ENCODE results near the gene SARDH. TPM values are rescaled to one million over a fixed set of nuclear protein-coding genes. Genes with fewer than 3 reads are reported as not detected.

Gene SARDH
- total RNA-seq, 2 donors from 2014 or later: 8.4 to 11.2 TPM

DNA sequence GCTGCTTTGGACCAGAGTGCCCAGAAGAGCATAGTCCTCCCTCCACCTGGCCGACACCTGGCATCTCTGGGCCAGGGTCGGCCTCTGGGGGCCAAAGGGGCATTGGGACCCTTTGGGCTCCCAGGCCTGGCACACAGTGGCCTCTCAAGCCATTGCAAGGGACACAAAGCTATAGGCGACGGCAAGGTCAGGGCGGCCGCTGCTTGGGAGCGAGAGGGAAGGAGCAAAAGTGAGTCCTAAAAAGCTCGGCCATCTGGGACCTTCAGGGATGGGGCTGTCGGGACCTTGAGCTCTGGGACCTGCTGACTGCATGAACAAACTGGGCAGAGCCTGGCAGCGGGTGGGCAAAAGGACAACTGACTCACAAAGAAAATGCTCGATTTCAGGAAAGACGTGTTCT is 88.1 kb downstream of the SARDH start:
- H3K27me3 Mint-ChIP-seq (ENCODE audit: insufficient read depth): no peaks in the 10 kb centered on the region
- H3K27ac Mint-ChIP-seq: no peak overlapping the region
- TF ChIP-seq, protein P1, sequence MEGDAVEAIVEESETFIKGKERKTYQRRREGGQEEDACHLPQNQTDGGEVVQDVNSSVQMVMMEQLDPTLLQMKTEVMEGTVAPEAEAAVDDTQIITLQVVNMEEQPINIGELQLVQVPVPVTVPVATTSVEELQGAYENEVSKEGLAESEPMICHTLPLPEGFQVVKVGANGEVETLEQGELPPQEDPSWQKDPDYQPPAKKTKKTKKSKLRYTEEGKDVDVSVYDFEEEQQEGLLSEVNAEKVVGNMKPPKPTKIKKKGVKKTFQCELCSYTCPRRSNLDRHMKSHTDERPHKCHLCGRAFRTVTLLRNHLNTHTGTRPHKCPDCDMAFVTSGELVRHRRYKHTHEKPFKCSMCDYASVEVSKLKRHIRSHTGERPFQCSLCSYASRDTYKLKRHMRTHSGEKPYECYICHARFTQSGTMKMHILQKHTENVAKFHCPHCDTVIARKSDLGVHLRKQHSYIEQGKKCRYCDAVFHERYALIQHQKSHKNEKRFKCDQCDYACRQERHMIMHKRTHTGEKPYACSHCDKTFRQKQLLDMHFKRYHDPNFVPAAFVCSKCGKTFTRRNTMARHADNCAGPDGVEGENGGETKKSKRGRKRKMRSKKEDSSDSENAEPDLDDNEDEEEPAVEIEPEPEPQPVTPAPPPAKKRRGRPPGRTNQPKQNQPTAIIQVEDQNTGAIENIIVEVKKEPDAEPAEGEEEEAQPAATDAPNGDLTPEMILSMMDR (conservative IDR thresholded peaks at IDR 0.05): no peak
- H3K36me3 Mint-ChIP-seq (ENCODE audit: low read depth): no peaks in the 10 kb centered on the region
- H3K36me3 ChIP-seq (ENCODE audit: control insufficient read depth, insufficient read depth, low read length): no peaks in the 10 kb centered on the region
- DNase-seq: no peak
- H3K4me1 Mint-ChIP-seq: no peaks in the 10 kb centered on the region
- H3K4me1 ChIP-seq (ENCODE audit: control insufficient read depth, insufficient read depth, low read length): no peaks in the 10 kb centered on the region
- H3K4me3 Mint-ChIP-seq: no peak overlapping the region
- H3K4me3 ChIP-seq (ENCODE audit: low read length): no peak overlapping the region
- no peak overlapping the region for H3K27ac ChIP-seq (ENCODE audit: low read depth, low read length)
- no peaks in the 10 kb centered on the region for H3K9me3 ChIP-seq (ENCODE audit: control insufficient read depth, low read length)
- no peak overlapping the region for H3K9ac ChIP-seq (ENCODE audit: extremely low read depth, low read length, poor library complexity, severe bottlenecking)
- 91% methylated on average over 11 to 12 of the region's 12 CpGs for WGBS, 2 experiments (ENCODE audit: insufficient coverage in 1 of 2, insufficient read length in 1 of 2)
- no peaks in the 10 kb centered on the region for H3K9me3 Mint-ChIP-seq
- no peaks in the 10 kb centered on the region for H3K27me3 ChIP-seq (ENCODE audit: control insufficient read depth, insufficient read depth, low read length, poor library complexity, severe bottlenecking)

DNA sequence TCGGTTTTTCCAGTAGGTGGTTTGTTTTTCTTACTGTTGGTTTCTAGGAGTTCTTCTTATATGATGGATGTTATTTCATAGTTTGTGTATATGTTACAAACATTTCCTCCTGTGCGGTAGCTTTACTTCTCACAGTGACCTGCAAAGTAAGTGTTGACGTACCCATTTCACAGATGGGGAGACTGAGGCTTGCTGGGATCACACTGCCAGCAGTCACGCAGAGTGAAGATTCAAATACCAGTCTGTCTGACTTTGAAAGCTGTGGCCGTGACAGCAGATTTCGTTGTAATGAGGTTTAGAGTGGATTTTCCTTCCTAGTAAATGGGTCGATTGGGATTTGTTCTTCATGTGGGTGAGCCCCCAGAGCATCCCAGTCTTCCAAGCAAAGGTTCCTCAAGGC is 89.0 kb downstream of the SARDH start:
- no peaks in the 10 kb centered on the region for H3K27me3 Mint-ChIP-seq (ENCODE audit: insufficient read depth)
- H3K9me3 Mint-ChIP-seq: no peaks in the 10 kb centered on the region

DNA sequence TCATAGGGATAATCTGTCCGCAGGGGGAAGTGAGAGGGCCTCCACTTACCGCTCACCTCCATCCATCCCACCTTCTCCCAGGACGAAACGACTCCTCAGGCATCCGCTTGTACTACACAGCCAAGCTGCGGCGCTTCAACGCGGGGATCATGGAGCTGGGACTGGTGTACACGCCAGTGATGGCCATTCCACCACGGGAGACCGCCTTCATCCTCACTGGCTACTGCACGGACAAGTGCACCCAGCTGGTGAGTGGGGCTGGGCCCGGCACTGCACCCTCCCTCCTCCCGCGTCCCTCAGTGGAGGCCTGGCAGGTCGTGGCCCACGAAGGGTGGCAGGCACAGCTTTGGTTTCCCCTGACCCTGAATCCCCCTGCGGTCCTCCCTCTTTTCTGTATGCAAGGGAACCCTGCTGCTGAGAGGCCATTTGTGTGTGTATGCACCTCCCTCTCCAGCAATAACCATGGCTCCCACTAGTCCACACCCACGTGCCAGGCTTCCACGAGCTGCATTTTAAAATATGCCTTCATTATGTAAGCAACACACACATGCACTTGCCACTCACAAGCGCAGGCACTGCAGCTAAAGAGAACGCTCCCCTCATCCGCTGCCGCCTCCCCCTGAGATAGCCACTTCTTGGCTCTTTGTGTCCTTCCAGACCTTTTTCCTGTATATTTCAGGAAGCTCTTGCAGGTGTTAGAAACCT is 90.2 kb downstream of the SARDH start:
- no peaks in the 10 kb centered on the region for H3K9me3 ChIP-seq (ENCODE audit: control insufficient read depth, low read length)
- no peak for DNase-seq
- H3K27me3 Mint-ChIP-seq (ENCODE audit: insufficient read depth): no peaks in the 10 kb centered on the region
- H3K4me1 Mint-ChIP-seq: no peaks in the 10 kb centered on the region
- 88 to 94% methylated on average over 15 to 25 of the region's 25 CpGs for WGBS, 2 experiments (ENCODE audit: insufficient coverage in 1 of 2, insufficient read length in 1 of 2)
- H3K36me3 ChIP-seq (ENCODE audit: control insufficient read depth, insufficient read depth, low read length): no peaks in the 10 kb centered on the region
- no peaks in the 10 kb centered on the region for H3K4me1 ChIP-seq (ENCODE audit: control insufficient read depth, insufficient read depth, low read length)
- H3K9ac ChIP-seq (ENCODE audit: extremely low read depth, low read length, poor library complexity, severe bottlenecking): no peak overlapping the region
- no peak overlapping the region for H3K4me3 ChIP-seq (ENCODE audit: low read length)
- TF ChIP-seq, protein P1 (conservative IDR thresholded peaks at IDR 0.05): no peak
- no peaks in the 10 kb centered on the region for H3K27me3 ChIP-seq (ENCODE audit: control insufficient read depth, insufficient read depth, low read length, poor library complexity, severe bottlenecking)
- H3K9me3 Mint-ChIP-seq: no peaks in the 10 kb centered on the region
- no peak overlapping the region for H3K4me3 Mint-ChIP-seq
- no peaks in the 10 kb centered on the region for H3K36me3 Mint-ChIP-seq (ENCODE audit: low read depth)
- H3K27ac Mint-ChIP-seq: no peak overlapping the region
- no peak overlapping the region for H3K27ac ChIP-seq (ENCODE audit: low read depth, low read length)

More for the DNA sequence above, 89.0 kb downstream of the SARDH start:
- Histone ChIP-seq H3K4me3 (ENCODE audit: low read length) (no peak overlapping the region), H3K27me3 (ENCODE audit: control insufficient read depth, insufficient read depth, low read length, poor library complexity, severe bottlenecking) (no peaks in the 10 kb centered on the region), H3K9me3 (ENCODE audit: control insufficient read depth, low read length) (no peaks in the 10 kb centered on the region), H3K9ac (ENCODE audit: extremely low read depth, low read length, poor library complexity, severe bottlenecking) (no peak overlapping the region), H3K27ac (ENCODE audit: low read depth, low read length) (no peak overlapping the region), H3K4me1 (ENCODE audit: control insufficient read depth, insufficient read depth, low read length) (no peaks in the 10 kb centered on the region), H3K36me3 (ENCODE audit: control insufficient read depth, insufficient read depth, low read length) (no peaks in the 10 kb centered on the region)
- no peaks in the 10 kb centered on the region for H3K4me1 Mint-ChIP-seq
- H3K4me3 Mint-ChIP-seq: no peak overlapping the region
- no peak overlapping the region for H3K27ac Mint-ChIP-seq
- TF ChIP-seq, protein P1 (conservative IDR thresholded peaks at IDR 0.05): no peak
- no peak for DNase-seq
- WGBS, 2 experiments (ENCODE audit: insufficient coverage in 1 of 2, insufficient read length in 1 of 2): 86 to 89% methylated on average over 6 to 7 of the region's 7 CpGs
- no peaks in the 10 kb centered on the region for H3K36me3 Mint-ChIP-seq (ENCODE audit: low read depth)

Data from endodermal cell (in vitro differentiated cells).